GM18507 (cell line): ENCODE data around the gene ADAMTS15.

ENCODE experiments used
- DNase-seq: peaks from one replicate; pipeline ENCODE4 v3.0.0; 2011; ENCODE audit warnings: low read depth; ENCODE audit not compliant: insufficient read length; ENCODE audit errors: extremely low spot score
- FAIRE-seq: peaks from 2 replicates; lab custom pipeline; 2011; peaks lifted over from hg19 to GRCh38; lab: Jason Lieb, UNC

ADAMTS15 gene

DNA sequence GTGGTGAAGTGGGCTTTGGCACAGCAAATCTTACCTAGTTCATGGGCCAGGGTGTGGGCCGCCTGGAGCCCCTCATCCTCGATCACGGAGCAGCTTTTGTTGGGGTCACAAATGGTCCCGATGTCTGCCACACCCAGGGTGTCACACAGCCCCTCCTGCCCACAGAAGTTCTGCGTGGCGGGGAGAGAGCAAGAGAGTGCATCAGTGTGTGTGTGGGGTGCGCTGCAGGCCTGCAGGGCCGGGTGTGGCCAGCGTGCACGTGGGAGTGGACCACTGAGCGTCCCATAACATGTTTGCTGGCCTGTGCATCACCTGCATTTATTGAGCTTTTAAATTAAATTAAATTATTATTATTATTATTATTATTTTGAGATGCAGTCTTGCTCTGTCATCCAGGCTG lies 31.5 kb upstream of the ADAMTS15 start:
- no peak for FAIRE-seq
- DNase-seq: no peak

DNA sequence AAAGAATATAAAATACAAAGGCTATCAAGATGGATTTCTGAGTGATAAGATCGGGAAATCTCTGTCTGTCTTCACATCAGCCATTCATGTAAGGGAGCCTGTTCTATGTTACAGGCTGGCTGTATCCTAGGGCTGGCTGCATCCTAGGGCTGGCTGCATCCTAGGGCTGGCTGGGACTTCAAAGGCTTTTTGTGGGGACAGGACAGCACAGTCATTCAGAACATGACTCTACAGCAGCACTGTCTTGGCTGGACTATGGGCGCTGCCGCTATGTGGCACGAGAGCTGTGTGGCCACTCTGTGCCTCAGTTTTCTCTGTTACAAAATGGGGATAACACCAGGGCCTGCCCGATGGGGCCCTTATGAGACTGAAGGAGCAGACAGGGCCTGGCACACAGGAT lies 30.2 kb upstream of the ADAMTS15 start:
- DNase-seq (no peak), FAIRE-seq (no peak)

DNA sequence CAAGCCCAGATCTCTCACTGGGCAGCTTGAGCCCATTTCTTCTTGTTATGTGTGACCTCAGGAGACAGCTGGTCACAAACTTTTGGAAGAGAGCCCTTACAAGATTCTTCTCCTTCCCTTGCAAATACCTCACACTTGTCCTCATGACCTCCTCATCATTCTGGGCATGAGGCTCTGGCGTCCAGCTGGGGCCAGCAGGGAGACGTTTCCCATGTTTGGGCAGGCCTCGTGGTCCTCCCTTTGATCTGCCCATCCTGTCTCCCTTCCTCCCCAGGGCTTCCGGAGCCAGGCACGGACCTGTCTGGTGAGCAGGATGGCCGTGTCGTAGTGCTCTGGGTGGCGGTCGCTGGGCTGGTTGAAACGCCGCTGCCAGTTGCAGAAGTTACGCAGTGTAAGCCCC lies 29.7 kb upstream of the ADAMTS15 start:
- no peak for FAIRE-seq
- no peak for DNase-seq

GRCh38 chr11:130420478-130421198 lies 27.8 kb upstream of the ADAMTS15 start:
- FAIRE-seq (no peak), DNase-seq (no peak)

- DNase-seq: no peak
- FAIRE-seq: no peak
These were observed 27.3 kb upstream of the ADAMTS15 start for GRCh38 chr11:130421199-130421585.

GRCh38 chr11:130421697-130422096 lies 26.7 kb upstream of the ADAMTS15 start:
- no peak for FAIRE-seq

DNA sequence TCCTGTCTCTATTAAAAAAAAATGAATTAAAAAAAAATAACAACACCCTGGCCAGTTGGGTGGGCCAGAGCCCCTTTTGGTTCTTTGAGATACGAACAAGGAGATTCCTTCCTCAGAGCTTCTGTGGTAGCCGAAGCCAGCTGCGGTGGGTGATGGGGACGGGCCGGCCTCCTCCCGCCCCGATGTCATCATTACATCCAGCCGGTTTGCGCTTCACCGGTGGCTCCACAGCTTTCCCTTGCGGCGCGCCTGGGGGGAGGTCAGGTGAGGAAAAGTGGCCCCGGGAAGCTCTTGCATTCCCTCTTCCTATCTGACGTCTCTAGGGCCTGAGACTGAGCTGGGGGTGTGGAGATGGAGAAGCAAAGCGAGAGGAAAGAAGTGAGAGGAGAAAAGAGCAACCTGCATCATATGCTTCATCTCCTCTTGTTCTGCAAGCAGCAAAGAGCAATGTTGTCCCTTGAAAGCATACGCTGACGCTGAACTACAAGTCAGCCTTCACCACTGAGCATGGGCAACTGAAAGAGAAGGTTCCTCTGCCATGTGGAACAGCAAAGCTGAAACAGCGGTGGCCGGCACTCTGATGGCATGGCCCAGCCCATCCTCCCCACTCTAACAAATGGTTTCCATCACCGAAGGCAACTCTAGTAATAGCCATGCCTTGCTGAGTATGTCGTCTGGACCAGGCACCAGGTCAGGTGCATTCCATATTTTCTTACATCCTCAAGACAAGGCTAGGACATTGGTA lies 26.0 kb upstream of the ADAMTS15 start:
- no peak for DNase-seq
- FAIRE-seq: no peak

More at GRCh38 chr11:130421697-130422096, 26.7 kb upstream of the ADAMTS15 start:
- no peak for DNase-seq

DNA sequence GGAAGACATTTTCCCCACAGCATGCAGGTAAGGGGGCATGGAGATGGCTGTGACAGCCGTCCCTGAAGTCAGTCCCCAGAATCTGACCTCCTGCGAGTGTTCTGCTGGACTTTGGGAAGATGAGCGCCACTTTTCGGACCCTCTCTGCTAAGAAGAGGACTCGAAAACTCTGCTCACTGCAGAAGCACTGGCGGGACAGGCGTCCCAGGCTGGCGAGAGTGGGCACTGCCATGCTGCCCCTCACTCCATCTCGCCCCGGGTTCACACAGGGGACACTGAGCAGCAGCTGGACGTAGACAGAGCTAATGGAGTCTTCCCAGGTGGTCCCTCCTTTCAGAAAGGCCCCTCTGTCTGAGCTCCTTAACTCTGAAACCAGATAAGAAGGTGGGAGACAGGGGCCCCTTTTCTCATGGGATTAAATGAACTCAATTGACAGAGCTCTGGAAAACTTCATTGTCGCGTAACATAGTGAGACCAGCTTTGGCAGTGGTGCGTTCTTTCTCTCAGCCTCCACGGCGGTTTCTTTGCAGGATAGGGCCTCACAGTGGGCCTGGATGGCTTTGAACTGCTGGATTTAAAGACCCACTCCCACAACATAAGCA lies 24.8 kb upstream of the ADAMTS15 start:
- DNase-seq (no peak), FAIRE-seq (no peak)

DNA sequence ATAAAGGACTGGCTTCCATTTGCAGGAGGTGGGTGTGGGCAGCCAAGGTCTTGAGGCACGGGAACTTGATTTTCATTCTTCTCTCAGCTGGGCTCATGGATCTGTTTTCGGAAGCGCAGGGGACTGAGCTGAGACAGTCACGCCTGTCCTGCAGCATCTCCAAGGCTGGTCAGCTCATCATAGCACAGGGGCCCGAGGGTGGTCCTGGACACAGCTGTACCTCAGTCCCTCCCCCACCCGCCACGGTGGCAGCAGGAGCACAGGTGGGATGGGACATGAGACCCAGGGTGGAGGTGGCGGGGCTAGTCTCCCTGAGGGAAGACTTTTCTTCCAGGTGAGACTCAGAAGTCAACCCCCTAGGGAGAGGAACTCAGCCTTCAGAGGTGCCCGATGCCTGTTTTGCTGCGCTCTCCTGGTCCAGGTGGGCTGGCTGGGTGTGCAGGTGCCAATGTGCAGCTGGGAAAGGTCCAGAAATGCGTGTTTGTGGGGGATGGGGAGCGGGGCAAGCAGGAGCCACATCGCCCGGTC lies 23.8 kb upstream of the ADAMTS15 start:
- FAIRE-seq (no peak), DNase-seq (no peak)

GRCh38 chr11:130425156-130425555 lies 23.3 kb upstream of the ADAMTS15 start:
- DNase-seq (no peak), FAIRE-seq (no peak)

- no peak for DNase-seq
- no peak for FAIRE-seq
These were observed 22.1 kb upstream of the ADAMTS15 start for GRCh38 chr11:130426223-130426836.

DNA sequence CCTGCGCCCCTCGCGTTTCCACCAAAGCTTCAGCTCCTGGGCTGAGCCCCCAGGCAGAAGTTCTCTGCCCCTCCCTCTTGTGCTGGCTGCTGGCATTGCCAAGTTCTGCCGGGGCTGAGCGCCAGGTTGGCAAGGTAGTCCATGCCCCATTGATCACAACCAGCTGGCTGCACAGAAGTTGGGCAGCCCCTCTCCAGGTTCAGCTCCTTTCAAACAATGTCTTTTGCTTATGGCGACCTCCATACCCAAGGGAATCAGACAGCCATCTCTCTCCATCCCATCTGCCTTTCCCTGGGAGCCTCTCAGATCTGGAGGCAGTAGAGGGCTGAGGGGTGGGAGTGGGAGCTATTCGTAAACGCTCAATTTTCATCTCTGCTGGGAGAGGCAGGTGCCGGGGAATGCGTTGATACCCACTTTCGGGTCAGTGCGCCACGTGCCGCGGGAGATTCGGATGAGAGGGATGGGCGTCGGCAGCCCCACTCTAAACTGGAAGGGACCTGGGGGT lies 21.6 kb upstream of the ADAMTS15 start:
- DNase-seq (no peak), FAIRE-seq (no peak)

- DNase-seq (no peak), FAIRE-seq (no peak)
These were observed 20.7 kb upstream of the ADAMTS15 start for GRCh38 chr11:130427581-130428315.

DNA sequence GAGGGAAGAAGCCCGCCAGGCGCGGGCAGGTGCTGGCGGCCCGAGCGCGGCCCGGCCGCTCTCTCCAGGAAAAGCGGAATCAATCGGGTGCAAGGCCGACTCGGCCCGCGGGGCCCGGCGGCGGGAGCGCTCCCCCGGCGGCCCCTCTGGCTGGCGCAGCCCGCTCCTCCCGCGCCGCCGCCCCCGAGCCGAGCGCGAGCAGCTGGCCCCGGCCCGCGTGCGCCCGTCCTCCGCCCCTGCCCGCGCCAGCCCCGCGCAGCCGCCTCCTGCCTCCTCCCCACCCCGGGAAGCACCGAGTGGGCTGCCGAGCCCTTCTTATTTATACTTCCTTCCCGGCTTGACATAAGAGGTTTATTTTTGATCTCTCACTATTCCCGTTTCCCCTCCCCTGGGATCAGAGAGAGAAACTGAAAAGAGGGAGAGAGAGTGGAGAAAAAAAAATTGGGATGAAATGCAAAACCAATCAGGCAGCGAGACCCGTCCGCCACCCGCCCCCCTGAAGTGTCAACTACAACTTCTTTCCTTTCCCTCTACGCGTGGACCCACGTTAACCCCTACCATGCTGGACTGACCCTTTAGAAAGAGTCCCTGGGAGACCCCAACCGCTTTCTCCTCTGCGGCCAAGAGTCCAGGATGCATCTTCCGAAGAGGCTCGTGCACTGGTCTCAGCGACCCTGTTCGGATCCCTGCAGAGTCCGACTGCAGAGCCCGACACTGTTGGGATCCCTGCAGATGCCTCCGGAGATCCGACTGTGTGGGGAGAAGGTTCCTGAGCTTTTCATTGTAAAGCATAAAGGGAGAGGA lies 19.9 kb upstream of the ADAMTS15 start, which contains the start of gene ADAMTS8:
Gene ADAMTS8, minus strand, starts transcription at position 294 of the 804 bp plus-strand sequence. CDS start 323 bp downstream, outside the sequence.
- DNase-seq (no peak), FAIRE-seq (no peak)

GRCh38 chr11:130429120-130429681 lies 19.2 kb upstream of the ADAMTS15 start:
- no peak for FAIRE-seq

DNA sequence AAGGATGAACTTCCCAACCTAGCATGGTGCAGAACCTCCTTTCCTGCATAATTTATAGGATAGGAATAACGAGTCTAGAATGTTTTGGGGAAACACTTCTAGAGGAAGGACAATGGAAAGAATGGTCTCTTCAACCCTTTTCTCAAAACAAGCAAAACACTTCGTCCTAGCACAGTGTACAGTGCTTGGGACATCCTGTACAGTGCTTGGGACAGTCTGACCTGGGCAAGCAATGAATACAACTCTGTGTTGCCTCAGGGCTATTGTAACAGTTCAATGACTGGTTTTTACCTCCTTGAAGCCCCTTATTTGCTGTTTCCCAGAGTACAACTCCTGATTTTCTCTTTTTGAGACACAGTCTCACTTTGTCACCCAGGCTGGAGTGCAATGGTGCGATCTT lies 18.5 kb upstream of the ADAMTS15 start:
- DNase-seq (no peak), FAIRE-seq (no peak)

More at GRCh38 chr11:130429120-130429681, 19.2 kb upstream of the ADAMTS15 start:
- no peak for DNase-seq

GRCh38 chr11:130431331-130431773 lies 17.1 kb upstream of the ADAMTS15 start:
- DNase-seq (peak; percentile 39), FAIRE-seq (peak; percentile 33)

GRCh38 chr11:130431801-130432200 lies 16.6 kb upstream of the ADAMTS15 start:
- DNase-seq: no peak
- no peak for FAIRE-seq
